WTC11 (cell line): ENCODE data around the gene SPG11. TPM values are rescaled to one million over a fixed set of nuclear protein-coding genes. Genes with fewer than 3 reads are reported as not detected.

Experiments used
- ATAC-seq: fragments of 200-7000 bp; cut with Tn5 transposase; 2 replicates; pipeline ENCODE4 v1.10.0; 2021; ENCODE audit warnings: mild to moderate bottlenecking, moderate library complexity
- CTCF ChIA-PET: fragments of 300-600 bp; sonication (Branson Sonifier 250); formaldehyde crosslinking; loops from one replicate; lab custom pipeline; 2021; ENCODE audit warnings: antibody characterized with exemption; lab: Charles Lee
- POLR2A ChIA-PET: fragments of 350-600 bp; sonication (Branson Sonifier 250); formaldehyde crosslinking; loops from one replicate; lab custom pipeline; 2021; ENCODE audit warnings: antibody characterized with exemption; lab: Charles Lee
- DNase-seq: peaks from one replicate; pipeline ENCODE4 v3.0.0; 2021; ENCODE audit warnings: low spot score
- H3K27ac Mint-ChIP-seq: 2 replicates; pipeline ENCODE4 v1.8.0; 2021; ENCODE audit warnings: mixed read lengths
- H3K27me3 Mint-ChIP-seq: 2 replicates; pipeline ENCODE4 v1.8.0; 2021; ENCODE audit warnings: low read depth, mild to moderate bottlenecking, moderate library complexity, mixed read lengths
- H3K36me3 Mint-ChIP-seq: 2 replicates; pipeline ENCODE4 v1.8.0; 2021; ENCODE audit warnings: mixed read lengths
- H3K4me1 Mint-ChIP-seq: 2 replicates; pipeline ENCODE4 v1.8.0; 2022; ENCODE audit warnings: mixed read lengths
- H3K4me3 Mint-ChIP-seq: 2 replicates; pipeline ENCODE4 v1.8.0; 2021; ENCODE audit warnings: mild to moderate bottlenecking, moderate library complexity, mixed read lengths
- H3K9me3 Mint-ChIP-seq: 2 replicates; pipeline ENCODE4 v1.8.0; 2021; ENCODE audit warnings: mixed read lengths
- CBFB ChIP-seq: sonication (generic); formaldehyde crosslinking; IDR thresholded peaks from 2 replicates; pipeline ENCODE4 v1.8.1; 2022; ENCODE audit warnings: mild to moderate bottlenecking, low read depth, missing genetic modification reagents
- FOXK1 ChIP-seq: sonication (generic); formaldehyde crosslinking; IDR thresholded peaks from 2 replicates; pipeline ENCODE4 v1.8.0; 2022; ENCODE audit warnings: mild to moderate bottlenecking, moderate library complexity, missing genetic modification reagents
- NFE2L1 ChIP-seq: sonication (generic); formaldehyde crosslinking; IDR thresholded peaks from 2 replicates; pipeline ENCODE4 v1.8.1; 2023; ENCODE audit warnings: missing genetic modification reagents
- NFYB ChIP-seq: sonication (generic); formaldehyde crosslinking; conservative IDR thresholded peaks from 2 replicates; pipeline ENCODE4 v1.8.0; 2022; ENCODE audit warnings: low read depth, missing genetic modification reagents
- OVOL2 ChIP-seq: fragments of 250-450 bp; sonication (Bioruptor Pico); IDR thresholded peaks from 2 replicates; pipeline ENCODE4 v1.9.0; 2021; ENCODE audit warnings: mild to moderate bottlenecking, borderline replicate concordance
- SMAD4 ChIP-seq: sonication (generic); formaldehyde crosslinking; IDR thresholded peaks from 2 replicates; pipeline ENCODE4 v1.8.0; 2022; ENCODE audit warnings: mild to moderate bottlenecking, missing genetic modification reagents
- TEAD1 ChIP-seq: sonication (generic); formaldehyde crosslinking; IDR thresholded peaks from 2 replicates; pipeline ENCODE4 v1.8.0; 2022; ENCODE audit warnings: mild to moderate bottlenecking, missing genetic modification reagents
- ZNF396 ChIP-seq: fragments of 250-450 bp; sonication (Bioruptor Pico); IDR thresholded peaks from 2 replicates; pipeline ENCODE4 v1.8.0; 2021; ENCODE audit warnings: mild to moderate bottlenecking, moderate library complexity, borderline replicate concordance
- ZNF671 ChIP-seq: fragments of 250-450 bp; sonication (Bioruptor Pico); IDR thresholded peaks from 2 replicates; pipeline ENCODE4 v1.8.0; 2021; ENCODE audit warnings: mild to moderate bottlenecking
- total RNA-seq: library from RNA; stranded (reverse); gene quantifications from 3 replicates; pipeline ENCODE4 v1.2.3, GENCODE V29; 2021
- TF ChIP-seq, protein P1 (sequence below): sonication (generic); formaldehyde crosslinking; IDR thresholded peaks from 2 replicates; pipeline ENCODE4 v1.8.0; 2022; ENCODE audit warnings: mild to moderate bottlenecking, missing genetic modification reagents
- TF ChIP-seq, protein P2 (sequence below): sonication (generic); formaldehyde crosslinking; IDR thresholded peaks from 2 replicates; pipeline ENCODE4 v1.8.1; 2023; ENCODE audit warnings: mild to moderate bottlenecking, missing genetic modification reagents, moderate library complexity
- TF ChIP-seq, protein P3 (sequence below): fragments of 250-450 bp; sonication (Bioruptor Pico); conservative IDR thresholded peaks from 2 replicates; pipeline ENCODE4 v1.9.0; 2021; ENCODE audit warnings: mild to moderate bottlenecking
- TF ChIP-seq, protein P4 (sequence below): sonication (generic); formaldehyde crosslinking; IDR thresholded peaks from 2 replicates; pipeline ENCODE4 v1.8.1; 2022; ENCODE audit warnings: missing genetic modification reagents, borderline replicate concordance
- TF ChIP-seq, protein P5 (sequence below): sonication (generic); formaldehyde crosslinking; IDR thresholded peaks from 2 replicates; pipeline ENCODE4 v1.8.1; 2023; ENCODE audit warnings: mild to moderate bottlenecking, missing genetic modification reagents
- TF ChIP-seq, protein P6 (sequence below): fragments of 250-450 bp; sonication (Bioruptor Pico); IDR thresholded peaks from 2 replicates; pipeline ENCODE4 v1.9.0; 2021; ENCODE audit warnings: mild to moderate bottlenecking
- TF ChIP-seq, protein P7 (sequence below): fragments of 250-450 bp; sonication (Bioruptor Pico); IDR thresholded peaks from 2 replicates; pipeline ENCODE4 v2.1.2; 2022; ENCODE audit warnings: mild to moderate bottlenecking, moderate library complexity
- TF ChIP-seq, protein P8 (sequence below): sonication (generic); formaldehyde crosslinking; IDR thresholded peaks from 2 replicates; pipeline ENCODE4 v1.8.1; 2023; ENCODE audit warnings: mild to moderate bottlenecking, missing genetic modification reagents, moderate library complexity

The SPG11 gene
- total RNA-seq, 1 experiment from 2014 or later, result 46.4 TPM

DNA sequence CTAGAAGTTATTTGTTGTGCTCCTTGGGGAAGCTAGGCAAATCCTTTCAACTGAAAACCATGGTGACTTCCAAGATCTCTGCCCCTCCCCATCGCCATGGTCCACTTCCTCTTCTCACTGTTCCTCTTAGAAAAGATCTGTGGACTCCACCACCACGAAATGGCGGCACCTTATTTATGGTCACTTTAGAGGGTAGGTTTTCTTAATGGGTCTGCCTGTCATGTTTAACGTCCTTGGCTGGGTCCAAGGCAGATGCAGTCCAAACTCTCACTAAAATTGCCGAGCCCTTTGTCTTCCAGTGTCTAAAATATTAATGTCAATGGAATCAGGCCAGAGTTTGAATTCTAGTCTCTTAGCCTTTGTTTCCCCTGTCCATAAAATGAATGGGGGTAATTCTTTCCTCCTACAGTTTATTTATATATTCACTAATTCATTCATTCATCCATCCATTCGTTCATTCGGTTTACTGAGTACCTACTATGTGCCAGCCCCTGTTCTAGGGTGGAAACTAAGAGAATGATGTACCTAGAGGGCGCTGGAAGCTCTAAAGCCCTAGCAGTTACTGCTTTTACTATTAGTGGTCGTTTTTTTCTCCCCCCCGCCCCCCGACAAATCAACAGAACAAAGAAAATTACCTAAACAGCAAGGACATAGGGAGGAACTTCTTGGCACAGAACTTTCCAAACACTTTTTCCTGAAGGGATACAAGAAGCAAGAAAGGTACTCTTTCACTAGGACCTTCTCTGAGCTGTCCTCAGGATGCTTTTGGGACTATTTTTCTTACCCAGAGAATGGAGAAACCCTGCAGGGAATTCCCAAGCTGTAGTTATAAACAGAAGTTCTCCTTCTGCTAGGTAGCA, 47.0 kb upstream of the SPG11 start (continued):
- no peak for TF ChIP-seq OVOL2 (CRISPR knock-in tag)
- TF ChIP-seq TEAD1 (CRISPR knock-in tag), result no peak
- TF ChIP-seq, protein P1, sequence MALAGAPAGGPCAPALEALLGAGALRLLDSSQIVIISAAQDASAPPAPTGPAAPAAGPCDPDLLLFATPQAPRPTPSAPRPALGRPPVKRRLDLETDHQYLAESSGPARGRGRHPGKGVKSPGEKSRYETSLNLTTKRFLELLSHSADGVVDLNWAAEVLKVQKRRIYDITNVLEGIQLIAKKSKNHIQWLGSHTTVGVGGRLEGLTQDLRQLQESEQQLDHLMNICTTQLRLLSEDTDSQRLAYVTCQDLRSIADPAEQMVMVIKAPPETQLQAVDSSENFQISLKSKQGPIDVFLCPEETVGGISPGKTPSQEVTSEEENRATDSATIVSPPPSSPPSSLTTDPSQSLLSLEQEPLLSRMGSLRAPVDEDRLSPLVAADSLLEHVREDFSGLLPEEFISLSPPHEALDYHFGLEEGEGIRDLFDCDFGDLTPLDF (CRISPR knock-in tag), result no peak
- TF ChIP-seq, protein P2, sequence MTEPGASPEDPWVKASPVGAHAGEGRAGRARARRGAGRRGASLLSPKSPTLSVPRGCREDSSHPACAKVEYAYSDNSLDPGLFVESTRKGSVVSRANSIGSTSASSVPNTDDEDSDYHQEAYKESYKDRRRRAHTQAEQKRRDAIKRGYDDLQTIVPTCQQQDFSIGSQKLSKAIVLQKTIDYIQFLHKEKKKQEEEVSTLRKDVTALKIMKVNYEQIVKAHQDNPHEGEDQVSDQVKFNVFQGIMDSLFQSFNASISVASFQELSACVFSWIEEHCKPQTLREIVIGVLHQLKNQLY, result no peak
- TF ChIP-seq, protein P3, sequence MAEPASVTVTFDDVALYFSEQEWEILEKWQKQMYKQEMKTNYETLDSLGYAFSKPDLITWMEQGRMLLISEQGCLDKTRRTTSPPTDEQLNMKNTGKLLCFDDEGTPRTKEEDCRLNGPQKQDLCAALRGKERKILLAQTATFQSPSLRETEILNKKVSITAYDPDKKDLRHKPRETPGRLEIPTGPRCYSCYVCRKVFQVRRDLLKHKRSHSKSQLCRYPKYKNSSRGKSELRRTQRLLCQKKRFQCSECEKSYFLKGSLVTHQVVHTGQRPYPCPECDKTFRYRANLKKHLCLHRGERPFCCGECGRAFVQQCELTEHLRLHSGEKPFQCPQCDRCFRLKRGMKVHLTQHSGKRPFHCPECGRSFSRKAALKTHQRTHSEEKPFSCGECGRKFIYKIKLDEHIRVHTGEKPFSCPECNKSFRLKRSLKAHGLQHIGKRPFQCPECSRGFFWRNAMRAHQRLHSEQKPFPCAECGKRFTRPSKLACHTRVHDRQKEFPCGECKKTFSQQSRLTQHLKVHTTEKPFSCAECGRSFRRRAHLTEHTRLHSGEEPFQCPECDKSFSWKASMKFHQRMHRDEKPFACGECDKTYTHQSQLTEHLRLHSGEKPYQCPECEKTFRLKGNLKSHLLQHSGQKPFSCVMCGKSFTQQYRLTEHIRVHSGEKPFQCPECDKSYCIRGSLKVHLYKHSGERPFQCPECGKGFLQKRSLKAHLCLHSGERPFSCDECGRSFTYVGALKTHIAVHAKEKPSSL (CRISPR knock-in tag), result no peak
- TF ChIP-seq, protein P4, sequence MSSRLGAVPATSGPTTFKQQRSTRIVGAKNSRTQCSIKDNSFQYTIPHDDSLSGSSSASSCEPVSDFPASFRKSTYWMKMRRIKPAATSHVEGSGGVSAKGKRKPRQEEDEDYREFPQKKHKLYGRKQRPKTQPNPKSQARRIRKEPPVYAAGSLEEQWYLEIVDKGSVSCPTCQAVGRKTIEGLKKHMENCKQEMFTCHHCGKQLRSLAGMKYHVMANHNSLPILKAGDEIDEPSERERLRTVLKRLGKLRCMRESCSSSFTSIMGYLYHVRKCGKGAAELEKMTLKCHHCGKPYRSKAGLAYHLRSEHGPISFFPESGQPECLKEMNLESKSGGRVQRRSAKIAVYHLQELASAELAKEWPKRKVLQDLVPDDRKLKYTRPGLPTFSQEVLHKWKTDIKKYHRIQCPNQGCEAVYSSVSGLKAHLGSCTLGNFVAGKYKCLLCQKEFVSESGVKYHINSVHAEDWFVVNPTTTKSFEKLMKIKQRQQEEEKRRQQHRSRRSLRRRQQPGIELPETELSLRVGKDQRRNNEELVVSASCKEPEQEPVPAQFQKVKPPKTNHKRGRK, result no peak
- TF ChIP-seq, protein P5, sequence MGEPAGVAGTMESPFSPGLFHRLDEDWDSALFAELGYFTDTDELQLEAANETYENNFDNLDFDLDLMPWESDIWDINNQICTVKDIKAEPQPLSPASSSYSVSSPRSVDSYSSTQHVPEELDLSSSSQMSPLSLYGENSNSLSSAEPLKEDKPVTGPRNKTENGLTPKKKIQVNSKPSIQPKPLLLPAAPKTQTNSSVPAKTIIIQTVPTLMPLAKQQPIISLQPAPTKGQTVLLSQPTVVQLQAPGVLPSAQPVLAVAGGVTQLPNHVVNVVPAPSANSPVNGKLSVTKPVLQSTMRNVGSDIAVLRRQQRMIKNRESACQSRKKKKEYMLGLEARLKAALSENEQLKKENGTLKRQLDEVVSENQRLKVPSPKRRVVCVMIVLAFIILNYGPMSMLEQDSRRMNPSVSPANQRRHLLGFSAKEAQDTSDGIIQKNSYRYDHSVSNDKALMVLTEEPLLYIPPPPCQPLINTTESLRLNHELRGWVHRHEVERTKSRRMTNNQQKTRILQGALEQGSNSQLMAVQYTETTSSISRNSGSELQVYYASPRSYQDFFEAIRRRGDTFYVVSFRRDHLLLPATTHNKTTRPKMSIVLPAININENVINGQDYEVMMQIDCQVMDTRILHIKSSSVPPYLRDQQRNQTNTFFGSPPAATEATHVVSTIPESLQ (CRISPR knock-in tag), result no peak
- no peak for TF ChIP-seq ZNF396 (CRISPR knock-in tag)
- no peak for TF ChIP-seq ZNF671 (CRISPR knock-in tag)
- no peak for TF ChIP-seq SMAD4 (CRISPR knock-in tag)
- no peak for TF ChIP-seq FOXK1 (CRISPR knock-in tag)

DNA sequence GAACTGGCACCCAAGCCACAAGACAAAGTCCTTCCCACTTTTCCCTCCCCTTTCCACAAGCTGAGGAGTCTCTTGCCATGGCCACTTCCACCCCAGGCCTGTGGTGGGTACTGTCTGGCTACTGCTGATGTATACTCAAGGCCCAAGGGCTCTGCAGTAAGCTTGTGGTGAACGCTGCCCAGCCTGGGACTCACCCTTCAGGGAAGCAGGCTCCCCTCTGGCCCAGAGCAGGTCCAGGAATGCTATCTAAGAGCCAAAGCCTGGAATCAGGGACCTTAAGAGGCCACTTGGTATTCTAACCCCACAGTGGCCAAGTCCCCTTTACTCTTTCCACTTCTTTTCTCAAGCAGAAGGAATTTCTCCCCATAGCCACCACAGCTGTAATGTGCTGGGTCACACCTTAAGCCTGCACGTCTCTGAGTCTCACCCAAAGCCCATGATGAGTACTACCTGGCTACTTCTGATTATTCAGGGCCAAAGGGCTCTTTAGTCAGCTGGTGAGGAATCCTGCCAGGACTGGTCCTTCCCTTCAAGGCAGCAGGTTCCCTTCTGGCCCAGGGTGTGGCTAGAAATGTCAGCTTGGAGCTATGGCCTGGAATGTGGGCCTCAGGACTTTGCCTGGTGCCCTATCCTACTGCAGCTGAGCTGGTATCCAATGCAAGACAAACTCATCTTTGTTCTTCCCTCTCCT, 43.6 kb upstream of the SPG11 start:
- CTCF ChIA-PET, result no interaction called here
- H3K27ac Mint-ChIP-seq, result no peak overlapping the region
- H3K9me3 Mint-ChIP-seq, result peaks cover 25% of the 10 kb centered on the region
- peaks cover 3% of the 10 kb centered on the region; the same call in 1 of the 2 replicates for H3K36me3 Mint-ChIP-seq
- POLR2A ChIA-PET, result no interaction called here
- TF ChIP-seq OVOL2 (CRISPR knock-in tag) (no peak), CBFB (CRISPR knock-in tag) (no peak), NFE2L1 (no peak), NFYB (CRISPR knock-in tag) (no peak)
- TF ChIP-seq, protein P6, sequence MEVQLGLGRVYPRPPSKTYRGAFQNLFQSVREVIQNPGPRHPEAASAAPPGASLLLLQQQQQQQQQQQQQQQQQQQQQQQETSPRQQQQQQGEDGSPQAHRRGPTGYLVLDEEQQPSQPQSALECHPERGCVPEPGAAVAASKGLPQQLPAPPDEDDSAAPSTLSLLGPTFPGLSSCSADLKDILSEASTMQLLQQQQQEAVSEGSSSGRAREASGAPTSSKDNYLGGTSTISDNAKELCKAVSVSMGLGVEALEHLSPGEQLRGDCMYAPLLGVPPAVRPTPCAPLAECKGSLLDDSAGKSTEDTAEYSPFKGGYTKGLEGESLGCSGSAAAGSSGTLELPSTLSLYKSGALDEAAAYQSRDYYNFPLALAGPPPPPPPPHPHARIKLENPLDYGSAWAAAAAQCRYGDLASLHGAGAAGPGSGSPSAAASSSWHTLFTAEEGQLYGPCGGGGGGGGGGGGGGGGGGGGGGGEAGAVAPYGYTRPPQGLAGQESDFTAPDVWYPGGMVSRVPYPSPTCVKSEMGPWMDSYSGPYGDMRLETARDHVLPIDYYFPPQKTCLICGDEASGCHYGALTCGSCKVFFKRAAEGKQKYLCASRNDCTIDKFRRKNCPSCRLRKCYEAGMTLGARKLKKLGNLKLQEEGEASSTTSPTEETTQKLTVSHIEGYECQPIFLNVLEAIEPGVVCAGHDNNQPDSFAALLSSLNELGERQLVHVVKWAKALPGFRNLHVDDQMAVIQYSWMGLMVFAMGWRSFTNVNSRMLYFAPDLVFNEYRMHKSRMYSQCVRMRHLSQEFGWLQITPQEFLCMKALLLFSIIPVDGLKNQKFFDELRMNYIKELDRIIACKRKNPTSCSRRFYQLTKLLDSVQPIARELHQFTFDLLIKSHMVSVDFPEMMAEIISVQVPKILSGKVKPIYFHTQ, result no peak
- TF ChIP-seq, protein P7, sequence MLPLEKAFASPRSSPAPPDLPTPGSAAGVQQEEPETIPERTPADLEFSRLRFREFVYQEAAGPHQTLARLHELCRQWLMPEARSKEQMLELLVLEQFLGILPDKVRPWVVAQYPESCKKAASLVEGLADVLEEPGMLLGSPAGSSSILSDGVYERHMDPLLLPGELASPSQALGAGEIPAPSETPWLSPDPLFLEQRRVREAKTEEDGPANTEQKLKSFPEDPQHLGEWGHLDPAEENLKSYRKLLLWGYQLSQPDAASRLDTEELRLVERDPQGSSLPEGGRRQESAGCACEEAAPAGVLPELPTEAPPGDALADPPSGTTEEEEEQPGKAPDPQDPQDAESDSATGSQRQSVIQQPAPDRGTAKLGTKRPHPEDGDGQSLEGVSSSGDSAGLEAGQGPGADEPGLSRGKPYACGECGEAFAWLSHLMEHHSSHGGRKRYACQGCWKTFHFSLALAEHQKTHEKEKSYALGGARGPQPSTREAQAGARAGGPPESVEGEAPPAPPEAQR (CRISPR knock-in tag), result no peak
- TF ChIP-seq, protein P8, sequence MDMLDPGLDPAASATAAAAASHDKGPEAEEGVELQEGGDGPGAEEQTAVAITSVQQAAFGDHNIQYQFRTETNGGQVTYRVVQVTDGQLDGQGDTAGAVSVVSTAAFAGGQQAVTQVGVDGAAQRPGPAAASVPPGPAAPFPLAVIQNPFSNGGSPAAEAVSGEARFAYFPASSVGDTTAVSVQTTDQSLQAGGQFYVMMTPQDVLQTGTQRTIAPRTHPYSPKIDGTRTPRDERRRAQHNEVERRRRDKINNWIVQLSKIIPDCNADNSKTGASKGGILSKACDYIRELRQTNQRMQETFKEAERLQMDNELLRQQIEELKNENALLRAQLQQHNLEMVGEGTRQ (CRISPR knock-in tag), result no peak
- ATAC-seq, result no peak
- peaks cover 1% of the 10 kb centered on the region for H3K4me1 Mint-ChIP-seq
- no peak for DNase-seq
- no peak overlapping the region for H3K4me3 Mint-ChIP-seq
- H3K27me3 Mint-ChIP-seq, result peaks cover 5% of the 10 kb centered on the region
